ENCODE results near the gene DHDDS. TPM values are rescaled to one million over a fixed set of nuclear protein-coding genes. Genes with fewer than 3 reads are reported as not detected.
"Not testable (repeated sequence)": the region's sequence is repeated elsewhere in the genome, so short reads cannot be mapped to it uniquely, and the experiment has no call there.

The DHDDS gene
- total RNA-seq, 2 experiments from 2014 or later: 45.9 to 48.2 TPM

- no peak overlapping the region for H3K27ac Mint-ChIP-seq
- POLR2A ChIA-PET: interaction anchor here (4.5 kb wide), 1 partner anchor 41 kb away, joined by 67 read pairs; no protein-coding TSS in a partner anchor
- no peaks in the 10 kb centered on the region for H3K9me3 Mint-ChIP-seq
- peaks cover 19% of the 10 kb centered on the region for H3K4me1 Mint-ChIP-seq
- ATAC-seq (ENCODE audit: low read depth): no peak
- no peak for DNase-seq
- no peak overlapping the region for H3K4me3 Mint-ChIP-seq
- no peaks in the 10 kb centered on the region for H3K27me3 Mint-ChIP-seq
- H3K36me3 Mint-ChIP-seq: no peaks in the 10 kb centered on the region
Measured at GRCh38 chr1:26498894-26499293, 66.8 kb downstream of the DHDDS start.

DNA sequence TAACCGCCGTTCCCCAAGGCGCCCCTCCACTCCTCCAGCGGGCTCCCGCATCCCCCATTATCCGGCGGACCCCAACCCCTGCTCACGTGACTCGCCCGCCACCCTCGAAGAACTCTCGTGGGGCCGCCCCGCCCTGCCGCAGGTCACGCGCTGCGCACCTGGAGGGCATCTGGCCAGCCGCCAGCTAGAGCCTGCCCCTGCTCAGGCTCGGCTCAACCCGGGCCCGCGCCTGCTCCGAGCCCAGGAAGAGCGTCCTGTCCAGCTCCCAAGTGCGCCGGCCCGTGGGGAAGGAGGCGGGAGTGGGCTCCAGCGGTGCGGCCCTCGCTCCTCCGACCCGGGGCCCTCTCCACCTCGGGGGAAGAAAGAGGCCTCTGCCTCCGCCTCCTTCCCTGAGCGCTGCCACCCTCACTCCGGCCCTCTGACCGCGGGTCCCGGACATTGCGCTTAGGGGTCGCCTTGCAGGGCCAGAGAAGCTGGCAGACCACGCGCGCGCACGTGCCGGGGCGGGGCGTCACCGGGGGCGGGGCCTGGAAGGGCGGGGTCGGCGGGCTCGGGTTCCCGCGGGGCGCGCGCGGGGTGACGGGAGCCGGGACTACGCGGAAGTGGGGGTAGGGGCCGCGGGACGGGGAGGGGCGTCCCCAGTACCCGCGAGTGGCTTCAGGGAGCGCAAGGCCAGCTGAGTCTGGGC lies 68.5 kb downstream of the DHDDS start:
- Mint-ChIP-seq H3K36me3 (no peaks in the 10 kb centered on the region), H3K27ac (peak overlapping the region; percentile 95), H3K4me3 (peak overlapping the region; percentile 89), H3K9me3 (no peaks in the 10 kb centered on the region), H3K27me3 (no peaks in the 10 kb centered on the region), H3K4me1 (peaks cover 19% of the 10 kb centered on the region)
- DNase-seq: peak; percentile 97
- peak; percentile 68 for ATAC-seq (ENCODE audit: low read depth)
- POLR2A ChIA-PET: interaction anchor here (0.6 to 4.5 kb wide), 28 partner anchors 10 to 400 kb away, joined by 3 to 67 read pairs (median 6); partner anchors contain the start of genes ARID1A, DHDDS, GPATCH3 and HMGN2

- not testable (repeated sequence) for H3K9me3 Mint-ChIP-seq; ATAC-seq (ENCODE audit: low read depth); H3K27ac Mint-ChIP-seq; H3K4me3 Mint-ChIP-seq; H3K4me1 Mint-ChIP-seq; H3K27me3 Mint-ChIP-seq; DNase-seq; H3K36me3 Mint-ChIP-seq
- POLR2A ChIA-PET: interaction anchor here (0.8 kb wide), 1 partner anchor 9 kb away, joined by 4 read pairs; no protein-coding TSS in a partner anchor
Measured at GRCh38 chr1:26510711-26511110, 78.6 kb downstream of the DHDDS start.

DNA sequence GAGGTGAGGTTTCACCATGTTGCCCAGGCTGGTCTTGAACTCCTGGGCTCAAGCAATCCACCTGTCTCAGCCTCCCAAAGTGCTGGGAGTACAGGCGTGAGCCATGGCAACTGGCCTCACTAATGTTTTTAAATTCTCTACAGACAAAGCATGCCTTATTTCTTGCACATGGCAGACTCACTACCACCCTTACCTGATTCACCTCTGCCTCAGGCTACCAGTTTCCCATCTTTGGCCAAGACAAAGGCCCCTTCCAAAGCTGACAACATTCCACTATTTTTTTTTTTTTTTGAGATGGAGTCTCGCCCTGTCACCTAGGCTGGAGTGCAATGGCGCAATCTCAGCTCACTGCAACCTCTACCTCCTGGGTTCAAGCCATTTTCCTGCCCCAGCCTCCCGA lies 83.7 kb downstream of the DHDDS start:
- not testable (repeated sequence) for H3K4me3 Mint-ChIP-seq; ATAC-seq (ENCODE audit: low read depth); H3K27ac Mint-ChIP-seq; H3K9me3 Mint-ChIP-seq; DNase-seq; H3K27me3 Mint-ChIP-seq; H3K4me1 Mint-ChIP-seq; H3K36me3 Mint-ChIP-seq
- POLR2A ChIA-PET: interaction anchor here (0.5 kb wide), 1 partner anchor 213 kb away, joined by 5 read pairs; no protein-coding TSS in a partner anchor

- no peak overlapping the region for H3K4me3 Mint-ChIP-seq
- POLR2A ChIA-PET: interaction anchor here (0.6 to 2.0 kb wide), 2 partner anchors 9 to 16 kb away, joined by 3 to 5 read pairs; no protein-coding TSS in a partner anchor
- no peaks in the 10 kb centered on the region for H3K36me3 Mint-ChIP-seq
- ATAC-seq (ENCODE audit: low read depth) (no peak), DNase-seq (no peak)
- no peaks in the 10 kb centered on the region for H3K9me3 Mint-ChIP-seq
- H3K27me3 Mint-ChIP-seq: peaks cover 10% of the 10 kb centered on the region
- no peaks in the 10 kb centered on the region for H3K4me1 Mint-ChIP-seq
- no peak overlapping the region for H3K27ac Mint-ChIP-seq
Measured at GRCh38 chr1:26516987-26517765, 85.1 kb downstream of the DHDDS start.

DNA sequence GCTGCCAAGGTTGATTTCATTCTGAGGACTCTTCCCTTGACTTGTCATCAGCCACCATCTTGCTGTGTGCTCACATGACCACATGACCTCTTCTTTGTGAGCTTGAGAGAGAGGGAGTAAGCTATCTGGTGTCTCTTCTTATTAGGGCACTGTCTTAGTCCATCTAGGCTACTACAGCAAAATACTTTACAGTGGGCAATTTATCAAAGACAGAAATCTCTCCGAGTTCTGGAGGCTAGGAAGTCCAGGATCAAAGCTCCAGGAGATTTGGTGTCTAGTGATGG lies 85.6 kb downstream of the DHDDS start:
- Mint-ChIP-seq H3K27ac (no peak overlapping the region), H3K4me3 (no peak overlapping the region), H3K36me3 (no peaks in the 10 kb centered on the region), H3K27me3 (peaks cover 10% of the 10 kb centered on the region), H3K9me3 (no peaks in the 10 kb centered on the region), H3K4me1 (no peaks in the 10 kb centered on the region)
- POLR2A ChIA-PET: interaction anchor here (2.0 kb wide), 1 partner anchor 16 kb away, joined by 5 read pairs; no protein-coding TSS in a partner anchor
- ATAC-seq (ENCODE audit: low read depth) (no peak), DNase-seq (no peak)

DNA sequence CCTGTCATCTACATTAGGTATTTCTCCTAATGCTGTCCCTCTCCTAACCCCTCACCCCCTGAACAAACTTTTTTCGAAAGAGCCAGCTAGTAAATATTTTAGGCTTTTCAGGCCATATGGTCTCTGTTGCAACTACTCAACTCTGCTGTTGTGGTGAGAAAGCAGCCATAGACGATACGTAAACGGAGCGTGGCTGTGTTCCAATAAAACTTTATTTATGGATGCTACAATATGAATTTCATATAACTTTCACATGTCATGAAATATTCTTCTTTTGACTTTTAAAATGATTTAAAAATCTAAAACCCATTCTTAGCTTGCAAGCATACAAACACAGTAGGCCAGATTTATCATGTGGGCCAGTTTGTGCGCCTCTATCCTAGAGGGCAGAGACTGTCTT lies 86.2 kb downstream of the DHDDS start:
- Mint-ChIP-seq H3K9me3 (no peaks in the 10 kb centered on the region), H3K27ac (no peak overlapping the region), H3K4me1 (no peaks in the 10 kb centered on the region), H3K27me3 (peaks cover 12% of the 10 kb centered on the region), H3K4me3 (no peak overlapping the region), H3K36me3 (no peaks in the 10 kb centered on the region)
- ATAC-seq (ENCODE audit: low read depth): no peak
- POLR2A ChIA-PET: interaction anchor here (2.0 kb wide), 1 partner anchor 17 kb away, joined by 5 read pairs; no protein-coding TSS in a partner anchor
- no peak for DNase-seq

- H3K36me3 Mint-ChIP-seq: no peaks in the 10 kb centered on the region
- ATAC-seq (ENCODE audit: low read depth) (no peak), DNase-seq (no peak)
- no peak overlapping the region for H3K27ac Mint-ChIP-seq
- POLR2A ChIA-PET: no interaction called here
- H3K27me3 Mint-ChIP-seq: peaks cover 18% of the 10 kb centered on the region
- H3K4me1 Mint-ChIP-seq: peaks cover 5% of the 10 kb centered on the region
- no peaks in the 10 kb centered on the region for H3K9me3 Mint-ChIP-seq
- no peak overlapping the region for H3K4me3 Mint-ChIP-seq
Measured at GRCh38 chr1:26520339-26520738, 88.2 kb downstream of the DHDDS start.

Other genes starting within 250 kb of the DHDDS start
- gene CATSPER4, start 241.7 kb upstream of the DHDDS start, total RNA-seq: not detected
- gene CEP85, start 198.1 kb upstream of the DHDDS start, total RNA-seq: 10 to 100 TPM; 36.0 to 37.2 TPM
- 100 to 1,000 TPM; 531 to 542 TPM for gene SH3BGRL3, start 152.2 kb upstream of the DHDDS start, total RNA-seq
- gene UBXN11, start 125.7 kb upstream of the DHDDS start, total RNA-seq: 10 to 100 TPM; 60.5 to 64.1 TPM
- 1,000 to 10,000 TPM; 1,078 to 1,088 TPM for gene CD52, start 114.4 kb upstream of the DHDDS start, total RNA-seq
- 10 to 100 TPM in 1 of 2 experiments, 1 to 10 TPM in 1; 7.9 to 10.3 TPM for gene CRYBG2, start 78.2 kb upstream of the DHDDS start, total RNA-seq
- gene ZNF683, start 59.6 kb upstream of the DHDDS start, total RNA-seq: 1 to 10 TPM; 9.3 to 9.9 TPM
- not detected for gene LIN28A, start 21.5 kb upstream of the DHDDS start, total RNA-seq
- gene HMGN2, start 40.1 kb downstream of the DHDDS start, total RNA-seq: 100 to 1,000 TPM; 812 to 846 TPM
- 100 to 1,000 TPM; 138 to 153 TPM for gene RPS6KA1, start 97.4 kb downstream of the DHDDS start, total RNA-seq